ENCODE measurements around the gene BOLL.

GRCh38 chr2:197717863-197718262 lies 67.3 kb downstream of the BOLL start:
- TF ChIP-seq CTCF (IDR thresholded peaks at IDR 0.05) (no peak), POLR2A (IDR thresholded peaks at IDR 0.05) (no peak)
